ENCODE results near the gene TCF15. TPM values are rescaled to one million over a fixed set of nuclear protein-coding genes. Genes with fewer than 3 reads are reported as not detected.

The TCF15 gene
- total and polyA plus RNA-seq, 2 experiments from 2014 or later: 3.8 to 4.0 TPM

GRCh38 chr20:598133-598850, 11.8 kb downstream of the TCF15 start:
- H3K27ac Mint-ChIP-seq: no peak overlapping the region
- Histone ChIP-seq H3K4me3 (no peak overlapping the region), H3K4me1 (ENCODE audit: insufficient read depth) (peaks cover 7% of the 10 kb centered on the region; the same call in 1 of the 2 replicates), H3K4me2 (no peak overlapping the region), H3K79me2 (replicated peaks; ENCODE audit: insufficient read depth) (no peaks in the 10 kb centered on the region), H3F3A (replicated peaks; ENCODE audit: low read depth) (no peaks in the 10 kb centered on the region), H3K9me2 (ENCODE audit: insufficient read depth) (no peaks in the 10 kb centered on the region), H2AFZ (no peak overlapping the region), H3K27ac (ENCODE audit: low read depth) (no peak overlapping the region), H3K27me3 (ENCODE audit: insufficient read depth) (no peaks in the 10 kb centered on the region), H4K20me1 (replicated peaks; ENCODE audit: insufficient read depth) (no peaks in the 10 kb centered on the region), H3K36me3 (ENCODE audit: insufficient read depth) (no peaks in the 10 kb centered on the region)
- no peak for DNase-seq (ENCODE audit: low spot score)
- peaks cover 3% of the 10 kb centered on the region; the same call in 2 of the 3 replicates for H3K4me1 Mint-ChIP-seq
- TF ChIP-seq ETS1 (IDR thresholded peaks at IDR 0.05) (no peak), EZH2 (IDR thresholded peaks at IDR 0.05; ENCODE audit: low read depth, unreplicated experiment) (no peak), ZNF331 (CRISPR knock-in tag; IDR thresholded peaks at IDR 0.05; ENCODE audit: low read depth) (no peak), CTCF (conservative IDR thresholded peaks at IDR 0.05; ENCODE audit: low read depth in 2 of 2) (no peak), ZNF462 (CRISPR knock-in tag; IDR thresholded peaks at IDR 0.05) (no peak), STAT1 (IDR thresholded peaks at IDR 0.05; ENCODE audit: unreplicated experiment) (no peak), NANOG (IDR thresholded peaks at IDR 0.05; ENCODE audit: borderline replicate concordance) (no peak), JUNB (IDR thresholded peaks at IDR 0.05; ENCODE audit: unreplicated experiment) (no peak), POLR2AphosphoS5 (IDR thresholded peaks at IDR 0.05; ENCODE audit: low read depth) (no peak), CREB1 (CRISPR knock-in tag; IDR thresholded peaks at IDR 0.05; ENCODE audit: low read depth) (no peak), ZNF114 (CRISPR knock-in tag; IDR thresholded peaks at IDR 0.05) (no peak), EZH2phosphoT487 (IDR thresholded peaks at IDR 0.05; ENCODE audit: unreplicated experiment) (no peak), REST (IDR thresholded peaks at IDR 0.05; ENCODE audit: unreplicated experiment) (no peak)
- H3K9me3 Mint-ChIP-seq: no peaks in the 10 kb centered on the region
- H3K27me3 Mint-ChIP-seq (ENCODE audit: insufficient read depth, low read depth, poor library complexity): peaks cover 7% of the 10 kb centered on the region
- no peaks in the 10 kb centered on the region for H3K36me3 Mint-ChIP-seq (ENCODE audit: low read depth)
- H3K4me3 Mint-ChIP-seq: no peak overlapping the region
- no peak for ATAC-seq

All from GM23338 (cell line).